H9 (cell line): ENCODE results near the gene CABP7. TPM values are rescaled to one million over a fixed set of nuclear protein-coding genes. Genes with fewer than 3 reads are reported as not detected.

Experiments
- DNase-seq: peaks from one replicate; pipeline ENCODE4 v3.0.0-alpha.2; 2017
- H2AFZ ChIP-seq: one replicate; pipeline ENCODE4 v1.6.1; 2013; ENCODE audit warnings: mild to moderate bottlenecking, low read length, control low read depth, moderate library complexity
- H2AK5ac ChIP-seq: 2 replicates; pipeline ENCODE4 v1.6.1; 2013; ENCODE audit warnings: low read length, control low read depth, mixed read lengths; ENCODE audit not compliant: insufficient read length
- H2BK120ac ChIP-seq: one replicate; pipeline ENCODE4 v1.6.1; 2013; ENCODE audit warnings: low read depth, mild to moderate bottlenecking, low read length, control low read depth, inconsistent platforms; ENCODE audit not compliant: poor library complexity, severe bottlenecking
- H2BK12ac ChIP-seq: 2 replicates; pipeline ENCODE4 v1.6.1; 2013; ENCODE audit warnings: low read length, control low read depth, mixed read lengths, low read depth; ENCODE audit not compliant: insufficient read length
- H2BK15ac ChIP-seq: 2 replicates; pipeline ENCODE4 v1.6.1; 2013; ENCODE audit warnings: low read depth, low read length, control low read depth
- H2BK20ac ChIP-seq: one replicate; pipeline ENCODE4 v1.6.1; 2013; ENCODE audit warnings: low read depth, mild to moderate bottlenecking, low read length, control low read depth, inconsistent platforms; ENCODE audit not compliant: poor library complexity, severe bottlenecking
- H2BK5ac ChIP-seq: 2 replicates; pipeline ENCODE4 v1.6.1; 2013; ENCODE audit warnings: low read length, control low read depth, mixed read lengths; ENCODE audit not compliant: insufficient read length
- H3K14ac ChIP-seq: 2 replicates; pipeline ENCODE4 v1.6.1; 2013; ENCODE audit warnings: low read length, control low read depth; ENCODE audit not compliant: insufficient read depth
- H3K18ac ChIP-seq: 2 replicates; pipeline ENCODE4 v1.6.1; 2013; ENCODE audit warnings: low read depth, mild to moderate bottlenecking, mixed read lengths, low read length, control low read depth; ENCODE audit not compliant: insufficient read length
- H3K23ac ChIP-seq: 2 replicates; pipeline ENCODE4 v1.6.1; 2013; ENCODE audit warnings: low read length, control low read depth, mixed read lengths, low read depth; ENCODE audit not compliant: insufficient read length
- H3K23me2 ChIP-seq: 2 replicates; pipeline ENCODE4 v1.6.1; 2013; ENCODE audit warnings: low read depth, mild to moderate bottlenecking, mixed read lengths, low read length, control low read depth; ENCODE audit not compliant: insufficient read length, poor library complexity, severe bottlenecking
- H3K27ac ChIP-seq: 2 replicates; pipeline ENCODE4 v1.5.1; 2013; ENCODE audit warnings: low read length, control low read depth, mixed read lengths, low read depth; ENCODE audit not compliant: insufficient read length
- H3K27me3 ChIP-seq: 2 replicates; pipeline ENCODE4 v1.6.1; 2013; ENCODE audit warnings: low read length, control low read depth, inconsistent platforms; ENCODE audit not compliant: insufficient read depth
- H3K4ac ChIP-seq: 2 replicates; pipeline ENCODE4 v1.6.1; 2013; ENCODE audit warnings: low read depth, mild to moderate bottlenecking, control low read depth, inconsistent platforms, low read length, moderate library complexity
- H3K4me1 ChIP-seq: 2 replicates; pipeline ENCODE4 v1.6.1; 2013; ENCODE audit warnings: low read length, control low read depth, inconsistent platforms; ENCODE audit not compliant: insufficient read depth
- H3K4me2 ChIP-seq: 2 replicates; pipeline ENCODE4 v1.6.1; 2013; ENCODE audit warnings: low read length, control low read depth, mixed read lengths; ENCODE audit not compliant: insufficient read length, insufficient read depth
- H3K56ac ChIP-seq: 2 replicates; pipeline ENCODE4 v1.6.1; 2013; ENCODE audit warnings: low read depth, mild to moderate bottlenecking, mixed read lengths, low read length, control low read depth; ENCODE audit not compliant: insufficient read length
- H3K79me1 ChIP-seq: 2 replicates; pipeline ENCODE4 v1.6.1; 2013; ENCODE audit warnings: low read depth, mild to moderate bottlenecking, moderate library complexity, low read length, control low read depth, inconsistent platforms; ENCODE audit not compliant: insufficient read depth, poor library complexity, severe bottlenecking
- H3K79me2 ChIP-seq: 2 replicates; pipeline ENCODE4 v1.6.1; 2013; ENCODE audit warnings: low read length, control low read depth, inconsistent platforms; ENCODE audit not compliant: insufficient read depth
- H3K9ac ChIP-seq: 2 replicates; pipeline ENCODE4 v1.6.1; 2013; ENCODE audit warnings: low read length, control low read depth, mixed read lengths; ENCODE audit not compliant: insufficient read length; ENCODE audit errors: extremely low read depth
- H3K9me3 ChIP-seq: one replicate; pipeline ENCODE4 v1.6.1; 2013; ENCODE audit warnings: low read depth, low read length, inconsistent platforms; ENCODE audit not compliant: control insufficient read depth
- H3T11ph ChIP-seq: one replicate; pipeline ENCODE4 v1.6.1; 2013; ENCODE audit warnings: mild to moderate bottlenecking, low read length, control low read depth, inconsistent platforms
- H4K20me1 ChIP-seq: one replicate; pipeline ENCODE4 v1.6.1; 2013; ENCODE audit not compliant: control insufficient read depth, insufficient read length, insufficient read depth
- H4K5ac ChIP-seq: 2 replicates; pipeline ENCODE4 v1.6.1; 2013; ENCODE audit warnings: low read depth, mild to moderate bottlenecking, mixed read lengths, low read length, control low read depth; ENCODE audit not compliant: insufficient read length
- H4K8ac ChIP-seq: replicated peaks from 2 replicates; pipeline ENCODE4 v1.6.1; 2013; ENCODE audit warnings: low read length, control low read depth, mixed read lengths, low read depth; ENCODE audit not compliant: insufficient read length
- H4K91ac ChIP-seq: 2 replicates; pipeline ENCODE4 v1.6.1; 2013; ENCODE audit warnings: low read depth, mild to moderate bottlenecking, moderate library complexity, mixed read lengths, low read length, control low read depth; ENCODE audit not compliant: insufficient read length
- H3K27ac Mint-ChIP-seq, 3 experiments: 2 replicates in 2 of 3; 3 replicates in 1 of 3; pipeline ENCODE4 v1.8.0; 2020 to 2021; ENCODE audit warnings: mixed read lengths in 3 of 3, mild to moderate bottlenecking in 1 of 3, moderate library complexity in 1 of 3
- H3K27me3 Mint-ChIP-seq: 2 replicates; pipeline ENCODE4 v1.8.0; 2021; ENCODE audit warnings: low read depth, mild to moderate bottlenecking, moderate library complexity, mixed read lengths
- H3K36me3 Mint-ChIP-seq, 3 experiments: 2 replicates in 2 of 3; 3 replicates in 1 of 3; pipeline ENCODE4 v1.8.0; 2020 to 2021; ENCODE audit warnings: low read depth in 3 of 3, mixed read lengths in 3 of 3; ENCODE audit not compliant: insufficient read depth in 1 of 3
- H3K4me1 Mint-ChIP-seq, 2 experiments: 2 replicates each; pipeline ENCODE4 v1.8.0; 2020; ENCODE audit warnings: mixed read lengths in 2 of 2
- H3K4me3 Mint-ChIP-seq, 2 experiments: 2 replicates in 1 of 2; 3 replicates in 1 of 2; pipeline ENCODE4 v1.8.0; 2020 to 2021; ENCODE audit warnings: mild to moderate bottlenecking in 2 of 2, mixed read lengths in 2 of 2, moderate library complexity in 1 of 2
- H3K9me3 Mint-ChIP-seq, 2 experiments: 2 replicates in 1 of 2; 3 replicates in 1 of 2; pipeline ENCODE4 v1.8.0; 2020; ENCODE audit warnings: mild to moderate bottlenecking in 2 of 2, mixed read lengths in 2 of 2, moderate library complexity in 1 of 2
- WGBS: extraction: QIAGEN DNeasy Blood & Tissue Kit; methylation state at CpG from one replicate; pipeline ENCODE4 v1.1.7; 2013; ENCODE audit warnings: missing lambda C conversion rate, low lambda C conversion rate, mixed read lengths; ENCODE audit not compliant: insufficient read length; ENCODE audit errors: extremely low coverage; 5-methylcytosine and 5-hydroxymethylcytosine counted together
- total RNA-seq: library from RNA; stranded (reverse); gene quantifications from 2 replicates; pipeline ENCODE4 v1.2.1, GENCODE V29; 2021
- TF ChIP-seq, protein P1 (sequence below): fragments of 200-600 bp; sonication (generic); conservative IDR thresholded peaks from 3 replicates; pipeline ENCODE4 v1.8.0; 2021; ENCODE audit warnings: antibody characterized with exemption, mild to moderate bottlenecking

CABP7 gene
- total RNA-seq, 1 experiment from 2014 or later, result 0.83 TPM

GRCh38 chr22:29767171-29768051 lies 47.6 kb downstream of the CABP7 start, which contains the start of gene UQCR10:
UQCR10 (plus strand) TSS chr22:29767369; CDS start chr22:29767399, 30 bp downstream.
- Histone ChIP-seq H2BK12ac (no peak within 1 kb of the TSS), H2BK120ac (no peak within 1 kb of the TSS), H4K5ac (peak within 1 kb of the TSS; percentile 81), H3K4me2 (peak within 1 kb of the TSS; percentile 90), H3K9ac (peak within 1 kb of the TSS; percentile 100), H2BK5ac (peak within 1 kb of the TSS; percentile 33), H3K56ac (peak within 1 kb of the TSS; percentile 42), H3K27me3 (no peaks in the 10 kb centered on the region), H3K4ac (no peak within 1 kb of the TSS), H2AK5ac (no peak within 1 kb of the TSS), H4K8ac (no peak within 1 kb of the TSS), H2BK15ac (no peak within 1 kb of the TSS), H3K79me2 (peaks cover 7% of the 10 kb centered on the region; the same call in 1 of the 2 replicates), H3K9me3 (no peaks in the 10 kb centered on the region), H4K91ac (no peak within 1 kb of the TSS), H3T11ph (no peak within 1 kb of the TSS), H4K20me1 (no peaks in the 10 kb centered on the region), H3K4me1 (peaks cover 2% of the 10 kb centered on the region; the same call in 1 of the 2 replicates), H2AFZ (peak within 1 kb of the TSS; percentile 94), H3K27ac (no peak within 1 kb of the TSS), H3K23me2 (peaks cover 13% of the 10 kb centered on the region), H2BK20ac (no peak within 1 kb of the TSS), H3K23ac (no peak within 1 kb of the TSS), H3K18ac (peak within 1 kb of the TSS; percentile 98), H3K79me1 (no peaks in the 10 kb centered on the region), H3K14ac (peak within 1 kb of the TSS; percentile 96)
- peaks cover 4% of the 10 kb centered on the region; the same call in 1 of the 2 replicates for H3K27me3 Mint-ChIP-seq
- H3K4me3 Mint-ChIP-seq, result peak within 1 kb of the TSS; percentile 100
- H3K9me3 Mint-ChIP-seq, result no peaks in the 10 kb centered on the region
- TF ChIP-seq, protein P1, sequence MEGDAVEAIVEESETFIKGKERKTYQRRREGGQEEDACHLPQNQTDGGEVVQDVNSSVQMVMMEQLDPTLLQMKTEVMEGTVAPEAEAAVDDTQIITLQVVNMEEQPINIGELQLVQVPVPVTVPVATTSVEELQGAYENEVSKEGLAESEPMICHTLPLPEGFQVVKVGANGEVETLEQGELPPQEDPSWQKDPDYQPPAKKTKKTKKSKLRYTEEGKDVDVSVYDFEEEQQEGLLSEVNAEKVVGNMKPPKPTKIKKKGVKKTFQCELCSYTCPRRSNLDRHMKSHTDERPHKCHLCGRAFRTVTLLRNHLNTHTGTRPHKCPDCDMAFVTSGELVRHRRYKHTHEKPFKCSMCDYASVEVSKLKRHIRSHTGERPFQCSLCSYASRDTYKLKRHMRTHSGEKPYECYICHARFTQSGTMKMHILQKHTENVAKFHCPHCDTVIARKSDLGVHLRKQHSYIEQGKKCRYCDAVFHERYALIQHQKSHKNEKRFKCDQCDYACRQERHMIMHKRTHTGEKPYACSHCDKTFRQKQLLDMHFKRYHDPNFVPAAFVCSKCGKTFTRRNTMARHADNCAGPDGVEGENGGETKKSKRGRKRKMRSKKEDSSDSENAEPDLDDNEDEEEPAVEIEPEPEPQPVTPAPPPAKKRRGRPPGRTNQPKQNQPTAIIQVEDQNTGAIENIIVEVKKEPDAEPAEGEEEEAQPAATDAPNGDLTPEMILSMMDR, result no peak
- WGBS, result no CpG with 5 or more reads among the region's 46 CpGs
- peak within 1 kb of the TSS; percentile 98 to 100 (median 99) for H3K27ac Mint-ChIP-seq
- peaks cover 15 to 17% of the 10 kb centered on the region in 2 experiments for H3K4me1 Mint-ChIP-seq
- H3K36me3 Mint-ChIP-seq, result peaks cover 12 to 29% (median 24%) of the 10 kb centered on the region in 3 experiments; a peak in 6 of 7 replicates
- DNase-seq, result peak; percentile 90
